Trophoblast cell (in vitro differentiated cells and primary cell): Measurements from ENCODE around the gene MBP.
A peak's percentile ranks its signal among the peaks of the same experiment; 100 is the strongest.

Experiments used
- DNase-seq, 2 donors: peaks; one replicate each; pipeline ENCODE4 v3.0.0-alpha.2; 2016
- H2AFZ ChIP-seq: 2 replicates; pipeline ENCODE4 v1.6.1; 2013; ENCODE audit warnings: low read length, moderate library complexity, mild to moderate bottlenecking; ENCODE audit not compliant: insufficient read depth, poor library complexity
- H2AK5ac ChIP-seq: 2 replicates; pipeline ENCODE4 v1.6.1; 2013; ENCODE audit warnings: mild to moderate bottlenecking, low read length
- H2BK120ac ChIP-seq: 2 replicates; pipeline ENCODE4 v1.6.1; 2013; ENCODE audit warnings: low read length, mild to moderate bottlenecking, moderate library complexity; ENCODE audit not compliant: insufficient read depth, poor library complexity
- H2BK12ac ChIP-seq: 2 replicates; pipeline ENCODE4 v1.6.1; 2013; ENCODE audit warnings: mild to moderate bottlenecking, low read length, moderate library complexity
- H2BK5ac ChIP-seq: 2 replicates; pipeline ENCODE4 v1.6.1; 2013; ENCODE audit warnings: low read length, low read depth, moderate library complexity, mild to moderate bottlenecking; ENCODE audit not compliant: poor library complexity
- H3K14ac ChIP-seq: 2 replicates; pipeline ENCODE4 v1.6.1; 2013; ENCODE audit warnings: mild to moderate bottlenecking, low read length
- H3K18ac ChIP-seq: 2 replicates; pipeline ENCODE4 v1.6.1; 2013; ENCODE audit warnings: mild to moderate bottlenecking, low read length
- H3K23ac ChIP-seq: 2 replicates; pipeline ENCODE4 v1.6.1; 2013; ENCODE audit warnings: low read length
- H3K27ac ChIP-seq: 2 replicates; pipeline ENCODE4 v1.5.1; 2013; ENCODE audit warnings: low read depth, mild to moderate bottlenecking, inconsistent platforms, low read length, moderate library complexity
- H3K27me3 ChIP-seq: 2 replicates; pipeline ENCODE4 v1.6.1; 2013; ENCODE audit warnings: inconsistent platforms, mild to moderate bottlenecking, low read length, moderate library complexity; ENCODE audit not compliant: insufficient read depth
- H3K36me3 ChIP-seq, 2 experiments: 1 replicate in 1 of 2; 2 replicates in 1 of 2; pipeline ENCODE4 v1.6.1; 2013; ENCODE audit warnings: low read length in 2 of 2, mild to moderate bottlenecking in 2 of 2, moderate library complexity in 1 of 2; ENCODE audit not compliant: insufficient read depth in 2 of 2, control insufficient read depth in 1 of 2
- H3K4ac ChIP-seq: 2 replicates; pipeline ENCODE4 v1.6.1; 2013; ENCODE audit warnings: low read depth, mild to moderate bottlenecking, low read length, moderate library complexity
- H3K4me1 ChIP-seq, 2 experiments: 1 replicate in 1 of 2; 2 replicates in 1 of 2; pipeline ENCODE4 v1.6.1; 2013; ENCODE audit warnings: low read length in 2 of 2, mild to moderate bottlenecking in 2 of 2, moderate library complexity in 1 of 2; ENCODE audit not compliant: insufficient read depth in 2 of 2, control insufficient read depth in 1 of 2
- H3K4me2 ChIP-seq: 2 replicates; pipeline ENCODE4 v1.6.1; 2013; ENCODE audit warnings: inconsistent platforms, mild to moderate bottlenecking, low read length, moderate library complexity
- H3K4me3 ChIP-seq: 2 replicates; pipeline ENCODE4 v1.5.1; 2013; ENCODE audit warnings: mild to moderate bottlenecking, low read depth, low read length, inconsistent platforms
- H3K79me1 ChIP-seq: one replicate; pipeline ENCODE4 v1.6.1; 2013; ENCODE audit warnings: low read length
- H3K79me2 ChIP-seq: 2 replicates; pipeline ENCODE4 v1.6.1; 2013; ENCODE audit warnings: low read length, mild to moderate bottlenecking; ENCODE audit not compliant: control insufficient read depth, insufficient read depth, poor library complexity
- H3K9ac ChIP-seq: 2 replicates; pipeline ENCODE4 v1.6.1; 2013; ENCODE audit warnings: mild to moderate bottlenecking, low read length
- H3K9me3 ChIP-seq: 2 replicates; pipeline ENCODE4 v1.6.1; 2013; ENCODE audit warnings: low read depth, mild to moderate bottlenecking, control low read depth, inconsistent platforms, low read length; ENCODE audit not compliant: insufficient read depth
- H4K12ac ChIP-seq: 2 replicates; pipeline ENCODE4 v1.6.1; 2013; ENCODE audit warnings: low read depth, mild to moderate bottlenecking, low read length, moderate library complexity
- H4K8ac ChIP-seq: 2 replicates; pipeline ENCODE4 v1.6.1; 2013; ENCODE audit warnings: low read depth, mild to moderate bottlenecking, low read length, moderate library complexity
- H4K91ac ChIP-seq: one replicate; pipeline ENCODE4 v1.6.1; 2013; ENCODE audit warnings: low read depth, mild to moderate bottlenecking, low read length, moderate library complexity
- WGBS: extraction: QIAGEN DNeasy Blood & Tissue Kit; methylation state at CpG from one replicate; pipeline ENCODE4 v1.1.7; 2013; ENCODE audit warnings: missing lambda C conversion rate; ENCODE audit not compliant: insufficient read length, insufficient coverage; ENCODE audit errors: extremely low coverage; 5-methylcytosine and 5-hydroxymethylcytosine counted together

Gene MBP

DNA sequence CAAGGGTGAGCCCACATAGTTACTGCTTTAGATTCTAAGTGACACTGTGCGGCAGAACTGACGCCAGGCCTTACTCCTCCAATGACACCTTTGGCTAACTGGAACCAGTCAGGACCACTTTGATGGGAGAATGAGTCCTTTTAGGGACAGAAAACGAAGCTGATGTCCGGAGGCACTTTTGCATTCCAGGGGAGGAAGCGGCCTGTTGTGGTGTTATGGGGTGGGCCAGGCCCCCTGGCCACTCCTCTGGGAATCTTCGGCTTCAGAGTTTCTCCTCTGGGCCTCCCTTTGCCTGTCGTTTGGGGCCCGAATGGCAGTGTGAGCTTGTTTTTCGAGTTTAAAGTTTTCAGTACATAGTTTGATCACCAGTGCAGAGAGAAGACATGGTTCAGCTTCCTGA lies 65.9 kb downstream of the MBP start:
- H3K9ac ChIP-seq, result no peak overlapping the region
- H2BK120ac ChIP-seq, result no peak overlapping the region
- peaks cover 2% of the 10 kb centered on the region for H3K79me1 ChIP-seq
- H3K14ac ChIP-seq, result no peak overlapping the region
- H3K4me2 ChIP-seq, result peak overlapping the region; percentile 32
- H4K12ac ChIP-seq, result no peak overlapping the region
- peaks cover 5 to 8% of the 10 kb centered on the region in 2 experiments for H3K36me3 ChIP-seq
- H3K4me3 ChIP-seq, result no peak overlapping the region
- H4K8ac ChIP-seq, result no peak overlapping the region
- peaks cover 1% of the 10 kb centered on the region for H3K79me2 ChIP-seq
- H3K4ac ChIP-seq, result no peak overlapping the region
- H2BK12ac ChIP-seq, result no peak overlapping the region
- no peak overlapping the region for H3K23ac ChIP-seq
- H3K27ac ChIP-seq, result peak overlapping the region; percentile 30
- no peaks in the 10 kb centered on the region for H3K27me3 ChIP-seq
- H2AFZ ChIP-seq, result no peak overlapping the region
- H4K91ac ChIP-seq, result no peak overlapping the region
- H3K18ac ChIP-seq, result no peak overlapping the region
- H2AK5ac ChIP-seq, result no peak overlapping the region
- H3K4me1 ChIP-seq, result peaks cover 17 to 27% of the 10 kb centered on the region in 2 experiments
- WGBS, result no CpG with 5 or more reads among the region's 9 CpGs
- no peak overlapping the region for H2BK5ac ChIP-seq
- H3K9me3 ChIP-seq, result no peaks in the 10 kb centered on the region
- DNase-seq, result no peak

DNA sequence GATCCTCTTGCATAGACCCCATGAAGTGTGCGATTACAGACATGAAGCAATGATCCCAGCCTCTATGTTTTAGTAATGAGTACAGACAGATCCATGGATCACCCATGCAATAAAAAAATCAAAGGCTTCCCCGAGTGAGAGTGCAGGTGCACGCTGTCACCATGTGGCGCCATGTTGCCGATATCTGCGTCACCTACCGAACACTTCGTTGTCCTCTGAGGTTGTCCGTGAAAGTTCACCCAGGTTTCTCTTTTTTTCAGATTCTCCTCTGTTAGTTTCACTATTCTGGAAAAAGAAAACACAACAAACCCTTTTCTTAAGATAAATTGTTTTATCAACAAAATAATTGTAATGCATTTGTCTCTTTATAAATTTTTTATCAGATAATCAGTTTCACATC lies 66.5 kb downstream of the MBP start:
- no CpG with 5 or more reads among the region's 9 CpGs for WGBS
- no peak overlapping the region for H3K4me3 ChIP-seq
- H2AK5ac ChIP-seq, result no peak overlapping the region
- H3K27me3 ChIP-seq, result no peaks in the 10 kb centered on the region
- no peak overlapping the region for H3K18ac ChIP-seq
- no peak overlapping the region for H4K12ac ChIP-seq
- no peak overlapping the region for H3K23ac ChIP-seq
- H3K9me3 ChIP-seq, result no peaks in the 10 kb centered on the region
- no peak overlapping the region for H4K8ac ChIP-seq
- no peak for DNase-seq
- H2BK5ac ChIP-seq, result no peak overlapping the region
- H4K91ac ChIP-seq, result no peak overlapping the region
- H3K9ac ChIP-seq, result no peak overlapping the region
- peaks cover 17 to 27% of the 10 kb centered on the region in 2 experiments for H3K4me1 ChIP-seq
- peaks cover 1% of the 10 kb centered on the region for H3K79me2 ChIP-seq
- no peak overlapping the region for H2BK12ac ChIP-seq
- H3K14ac ChIP-seq, result no peak overlapping the region
- H3K36me3 ChIP-seq, result peaks cover 5 to 8% of the 10 kb centered on the region in 2 experiments
- no peak overlapping the region for H2AFZ ChIP-seq
- no peak overlapping the region for H3K4ac ChIP-seq
- H2BK120ac ChIP-seq, result no peak overlapping the region
- H3K4me2 ChIP-seq, result no peak overlapping the region
- no peak overlapping the region for H3K27ac ChIP-seq
- peaks cover 2% of the 10 kb centered on the region for H3K79me1 ChIP-seq

DNA sequence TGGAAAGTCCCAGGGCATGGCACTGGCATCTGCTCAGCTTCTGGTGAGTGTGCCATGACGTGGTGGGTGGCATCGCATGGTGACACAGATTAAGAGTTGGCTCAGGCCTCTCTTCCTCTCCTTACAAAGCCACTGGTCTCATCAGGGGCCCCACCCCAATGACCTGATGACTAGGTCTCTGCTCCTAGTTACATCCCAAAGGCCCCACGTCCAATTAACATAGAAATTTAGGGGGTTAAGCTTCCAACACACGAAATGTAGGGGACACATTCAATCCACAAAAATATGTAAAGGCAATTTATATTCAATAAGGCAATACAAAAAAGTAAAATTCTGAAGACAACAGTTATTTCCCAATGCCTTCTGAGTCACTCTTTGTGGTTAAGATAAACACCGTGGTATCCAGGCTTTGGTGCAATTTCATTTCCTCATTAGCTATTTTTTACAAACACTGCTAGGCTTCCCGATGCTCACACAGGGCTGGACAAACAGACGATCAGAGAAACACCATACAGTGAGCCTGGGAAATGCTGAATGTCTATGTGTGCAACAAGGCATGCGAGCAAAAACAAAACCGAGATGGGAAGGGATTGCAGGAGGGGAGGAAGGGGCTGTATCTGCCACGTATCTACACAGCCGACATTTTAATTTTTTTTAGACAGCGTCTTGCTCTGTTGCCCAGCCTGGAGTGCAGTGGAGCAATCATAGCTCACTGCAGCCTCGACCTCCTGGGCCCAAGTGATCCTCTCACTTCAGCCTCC lies 67.2 kb downstream of the MBP start:
- DNase-seq, result peak; percentile 39 to 79

DNA sequence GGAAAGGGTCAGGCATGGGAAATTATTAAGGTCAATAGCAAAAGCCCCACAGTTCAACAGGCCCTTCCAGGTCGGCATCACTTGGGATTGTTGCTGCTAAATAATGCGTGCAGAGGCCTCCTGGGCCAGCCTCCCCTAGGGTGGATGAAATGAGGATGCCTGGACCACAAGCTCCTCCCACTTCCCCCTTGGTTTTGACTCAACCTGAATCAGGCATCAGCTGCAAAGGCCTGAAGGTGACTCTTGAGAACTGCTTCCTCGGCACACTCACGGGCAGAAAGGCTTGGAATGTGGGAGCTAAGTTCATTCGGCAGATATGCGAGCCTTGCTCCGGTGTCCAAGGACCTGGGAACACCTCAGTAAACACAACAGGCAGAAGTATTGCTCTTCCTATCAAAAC lies 69.3 kb downstream of the MBP start:
- H3K79me1 ChIP-seq, result no peaks in the 10 kb centered on the region
- H3K4ac ChIP-seq, result no peak overlapping the region
- no peak overlapping the region for H3K4me3 ChIP-seq
- H3K36me3 ChIP-seq, result peaks cover 5 to 8% of the 10 kb centered on the region in 2 experiments
- H2AK5ac ChIP-seq, result no peak overlapping the region
- no peak overlapping the region for H2BK12ac ChIP-seq
- H3K27me3 ChIP-seq, result no peaks in the 10 kb centered on the region
- no peak overlapping the region for H2BK120ac ChIP-seq
- whole genome bisulfite sequencing, result no CpG with 5 or more reads among the region's 7 CpGs
- H4K8ac ChIP-seq, result no peak overlapping the region
- no peaks in the 10 kb centered on the region for H3K79me2 ChIP-seq
- no peak overlapping the region for H3K4me2 ChIP-seq
- H3K9me3 ChIP-seq, result peaks cover 2% of the 10 kb centered on the region
- H3K27ac ChIP-seq, result no peak overlapping the region
- no peak overlapping the region for H3K18ac ChIP-seq
- no peak overlapping the region for H3K9ac ChIP-seq
- H3K4me1 ChIP-seq, result peaks cover 13 to 16% of the 10 kb centered on the region in 2 experiments
- no peak for DNase-seq
- H2AFZ ChIP-seq, result no peak overlapping the region
- no peak overlapping the region for H3K23ac ChIP-seq
- no peak overlapping the region for H4K91ac ChIP-seq
- no peak overlapping the region for H3K14ac ChIP-seq
- no peak overlapping the region for H4K12ac ChIP-seq
- H2BK5ac ChIP-seq, result no peak overlapping the region

More for the DNA sequence above, 67.2 kb downstream of the MBP start:
- H4K12ac ChIP-seq, result no peak overlapping the region
- H3K18ac ChIP-seq, result no peak overlapping the region
- H4K8ac ChIP-seq, result no peak overlapping the region
- H3K27ac ChIP-seq, result no peak overlapping the region
- no peak overlapping the region for H3K14ac ChIP-seq
- no peak overlapping the region for H2BK12ac ChIP-seq
- H2AK5ac ChIP-seq, result no peak overlapping the region
- peaks cover 1% of the 10 kb centered on the region for H3K79me2 ChIP-seq
- WGBS, result no CpG with 5 or more reads among the region's 13 CpGs
- H3K9ac ChIP-seq, result no peak overlapping the region
- H3K4me3 ChIP-seq, result no peak overlapping the region
- no peak overlapping the region for H3K23ac ChIP-seq
- H3K9me3 ChIP-seq, result no peaks in the 10 kb centered on the region
- H3K4me2 ChIP-seq, result no peak overlapping the region
- no peak overlapping the region for H4K91ac ChIP-seq
- no peak overlapping the region for H2AFZ ChIP-seq
- peaks cover 2% of the 10 kb centered on the region for H3K79me1 ChIP-seq
- H3K4me1 ChIP-seq, result peaks cover 17 to 27% of the 10 kb centered on the region in 2 experiments
- no peaks in the 10 kb centered on the region for H3K27me3 ChIP-seq
- no peak overlapping the region for H3K4ac ChIP-seq
- no peak overlapping the region for H2BK120ac ChIP-seq
- H2BK5ac ChIP-seq, result no peak overlapping the region
- H3K36me3 ChIP-seq, result peaks cover 5 to 8% of the 10 kb centered on the region in 2 experiments
